Suprapubic skin (tissue), 3 donors: Measurements from ENCODE around the gene ADK.

Experiments used
- POLR2A ChIP-seq, 2 donors: fragments of 450-650 bp; IDR thresholded peaks; one replicate each; pipeline ENCODE4 v1.6.1; 2017; ENCODE audit warnings: antibody characterized with exemption in 2 of 2, mild to moderate bottlenecking in 2 of 2, moderate library complexity in 2 of 2
- TF ChIP-seq, protein P1 (sequence below), 2 donors: fragments of 200-600 bp in 1 of 2; fragments of 450-650 bp in 1 of 2; sonication (generic) in 1 of 2; IDR thresholded peaks; one replicate each; pipeline ENCODE4 v1.5.1; 2016 to 2019; ENCODE audit warnings: antibody characterized with exemption in 2 of 2, mild to moderate bottlenecking in 1 of 2, moderate library complexity in 1 of 2

DNA sequence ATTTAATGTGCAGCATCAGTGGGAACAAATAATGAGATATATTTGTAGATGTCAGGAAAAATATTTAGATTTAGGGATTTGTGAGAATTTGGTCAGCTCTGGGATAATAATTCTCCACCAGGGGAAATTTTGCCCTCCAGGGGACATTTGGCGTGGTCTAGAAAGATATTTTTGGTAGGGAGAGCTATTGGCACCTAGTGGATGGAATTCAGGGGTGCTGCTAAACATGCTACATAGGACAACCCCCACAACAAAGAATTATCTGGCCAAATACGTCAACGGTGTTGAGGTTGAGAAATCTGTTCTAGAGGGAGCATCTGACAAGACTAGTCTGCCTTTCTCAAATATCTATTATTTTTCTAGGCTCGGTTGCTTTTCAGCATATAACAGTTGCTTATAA is 2.1 kb downstream of the ADK start:
- TF ChIP-seq, protein P1, sequence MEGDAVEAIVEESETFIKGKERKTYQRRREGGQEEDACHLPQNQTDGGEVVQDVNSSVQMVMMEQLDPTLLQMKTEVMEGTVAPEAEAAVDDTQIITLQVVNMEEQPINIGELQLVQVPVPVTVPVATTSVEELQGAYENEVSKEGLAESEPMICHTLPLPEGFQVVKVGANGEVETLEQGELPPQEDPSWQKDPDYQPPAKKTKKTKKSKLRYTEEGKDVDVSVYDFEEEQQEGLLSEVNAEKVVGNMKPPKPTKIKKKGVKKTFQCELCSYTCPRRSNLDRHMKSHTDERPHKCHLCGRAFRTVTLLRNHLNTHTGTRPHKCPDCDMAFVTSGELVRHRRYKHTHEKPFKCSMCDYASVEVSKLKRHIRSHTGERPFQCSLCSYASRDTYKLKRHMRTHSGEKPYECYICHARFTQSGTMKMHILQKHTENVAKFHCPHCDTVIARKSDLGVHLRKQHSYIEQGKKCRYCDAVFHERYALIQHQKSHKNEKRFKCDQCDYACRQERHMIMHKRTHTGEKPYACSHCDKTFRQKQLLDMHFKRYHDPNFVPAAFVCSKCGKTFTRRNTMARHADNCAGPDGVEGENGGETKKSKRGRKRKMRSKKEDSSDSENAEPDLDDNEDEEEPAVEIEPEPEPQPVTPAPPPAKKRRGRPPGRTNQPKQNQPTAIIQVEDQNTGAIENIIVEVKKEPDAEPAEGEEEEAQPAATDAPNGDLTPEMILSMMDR (IDR thresholded peaks at IDR 0.05), result peak in 1 of 2 donors; percentile 22
- TF ChIP-seq POLR2A (IDR thresholded peaks at IDR 0.05), result no peak
